Omental fat pad (tissue), 4 donors: ENCODE data around the gene DRP2. TPM values are rescaled to one million over a fixed set of nuclear protein-coding genes. Genes with fewer than 3 reads are reported as not detected.

ENCODE experiments used
- ATAC-seq: fragments of 150-250 bp; one replicate; pipeline ENCODE4 v1.9.1; 2016; ENCODE audit warnings: mild to moderate bottlenecking, moderate library complexity; ENCODE audit not compliant: low FRiP score
- DNase-seq: peaks from one replicate; pipeline ENCODE4 v3.0.0-alpha.2; 2019; ENCODE audit warnings: low spot score
- CTCF ChIP-seq, 3 donors: fragments of 450-650 bp; IDR thresholded peaks; one replicate each; pipeline ENCODE4 v1.5.1; 2016 to 2017; ENCODE audit warnings: antibody characterized with exemption in 3 of 3, mild to moderate bottlenecking in 3 of 3, moderate library complexity in 2 of 3
- small RNA-seq: library from RNA; depleted of rRNA; stranded (forward); fragments of <200 nt; gene quantifications from one replicate; pipeline ENCODE3, GENCODE V24; 2016
- total RNA-seq, 4 donors: library from RNA; depleted of rRNA; stranded (reverse); fragments of >200 nt; gene quantifications; one replicate each; pipeline ENCODE4 v1.1.0, GENCODE V29; 2016

DRP2 gene
- total RNA-seq, 4 donors from 2014 or later = under 0.01 to 0.31 (median 0.14) TPM

GRCh38 chrX:101303790-101304189, 84.2 kb downstream of the DRP2 start:
- ATAC-seq (no peak), DNase-seq (no peak)
- no peak for TF ChIP-seq CTCF (IDR thresholded peaks at IDR 0.05)

Small RNA genes within 50 kb of the gene (small RNA-seq; reads per million reads assigned to genes)
- gene Z70280.1 = not detected

Other genes with a start within 250 kb of the DRP2 start
- gene TRMT2B, start 167.7 kb upstream of the DRP2 start, total RNA-seq = 10 to 100 TPM in 3 of 4 donors, 1 to 10 TPM in 1; 6.8 to 25.7 (median 11.6) TPM
- gene TMEM35A, start 140.9 kb upstream of the DRP2 start, total RNA-seq = 1 to 10 TPM in 1 of 4 donors, under 1 TPM in 2, not detected in 1; 0.19 to 1.6 (median 0.36) TPM
- 1 to 10 TPM in 3 of 4 donors, under 1 TPM in 1; 0.65 to 2.4 (median 1.4) TPM for gene CENPI, start 121.6 kb upstream of the DRP2 start, total RNA-seq
- gene TAF7L, start 71.5 kb downstream of the DRP2 start, total RNA-seq = under 1 TPM in 2 of 4 donors, not detected in 2; 0.24 to 0.63 TPM
- 10 to 100 TPM in 1 of 4 donors, 1 to 10 TPM in 3; 4.3 to 16.3 (median 5.5) TPM for gene TIMM8A, start 129.0 kb downstream of the DRP2 start, total RNA-seq
- gene BTK, start 166.4 kb downstream of the DRP2 start, total RNA-seq = 10 to 100 TPM in 3 of 4 donors, 1 to 10 TPM in 1; 7.7 to 18.7 (median 12.4) TPM
- gene RPL36A, start 171.2 kb downstream of the DRP2 start, total RNA-seq = 100 to 1,000 TPM; 739 to 914 (median 804) TPM
- 100 to 1,000 TPM in 1 of 4 donors, 10 to 100 TPM in 3; 26.4 to 101 (median 49.7) TPM for gene GLA, start 188.1 kb downstream of the DRP2 start, total RNA-seq
- 10 to 100 TPM; 49.3 to 60.8 (median 55.1) TPM for gene HNRNPH2, start 188.4 kb downstream of the DRP2 start, total RNA-seq